A549 (cell line): ENCODE data around the gene FXR2. TPM values are rescaled to one million over a fixed set of nuclear protein-coding genes. Genes with fewer than 3 reads are reported as not detected.

Experiments used
- CBX2 ChIP-seq: fragments of 200-600 bp; sonication (generic); IDR thresholded peaks from 2 replicates; pipeline ENCODE4 v1.6.1; 2016; ENCODE audit warnings: low read depth, mild to moderate bottlenecking, borderline replicate concordance
- CBX8 ChIP-seq: fragments of 200-600 bp; sonication (generic); IDR thresholded peaks from 2 replicates; pipeline ENCODE4 v1.6.1; 2016
- CEBPB ChIP-seq, 2 experiments: fragments of >200 bp in 1 of 2; sonication (Bioruptor Twin) in 1 of 2; formaldehyde crosslinking in 1 of 2; IDR thresholded peaks; 2 replicates each; pipeline ENCODE4 v1.6.1; 2012 to 2016
- CHD2 ChIP-seq: fragments of 150-350 bp; IDR thresholded peaks from 2 replicates; pipeline ENCODE4 v1.6.1; 2014; ENCODE audit warnings: low read length; ENCODE audit not compliant: partially characterized antibody
- CHD4 ChIP-seq: fragments of 200-600 bp; sonication (generic); IDR thresholded peaks from 2 replicates; pipeline ENCODE4 v1.6.1; 2016; ENCODE audit warnings: antibody characterized with exemption, mild to moderate bottlenecking, borderline replicate concordance
- CTCF ChIP-seq: fragments of >200 bp; sonication (Bioruptor Twin); formaldehyde crosslinking; IDR thresholded peaks from 3 replicates; pipeline ENCODE4 v1.5.1; 2016
- EHF ChIP-seq: fragments of 250-450 bp; sonication (Bioruptor Pico); IDR thresholded peaks from 2 replicates; pipeline ENCODE4 v1.5.0; 2020; ENCODE audit warnings: mild to moderate bottlenecking
- EHMT2 ChIP-seq: fragments of 200-600 bp; sonication (generic); IDR thresholded peaks from 2 replicates; pipeline ENCODE4 v1.6.1; 2016; ENCODE audit warnings: antibody characterized with exemption, low read depth, mild to moderate bottlenecking, moderate library complexity
- ELK1 ChIP-seq: fragments of 150-350 bp; IDR thresholded peaks from 2 replicates; pipeline ENCODE4 v1.6.1; 2014; ENCODE audit warnings: low read depth, mild to moderate bottlenecking, low read length
- EP300 ChIP-seq, 2 experiments: fragments of >200 bp; sonication (Bioruptor Twin); formaldehyde crosslinking; IDR thresholded peaks; 2 replicates in 1 of 2; 3 replicates in 1 of 2; pipeline ENCODE4 v1.6.1; 2016 to 2017
- ESRRA ChIP-seq: fragments of 150-350 bp; IDR thresholded peaks from 2 replicates; pipeline ENCODE4 v1.6.1; 2014; ENCODE audit warnings: mild to moderate bottlenecking, low read length, borderline replicate concordance
- FOSB ChIP-seq: fragments of 250-450 bp; sonication (Bioruptor Pico); IDR thresholded peaks from 2 replicates; pipeline ENCODE4 v1.5.0; 2020; ENCODE audit warnings: mild to moderate bottlenecking, moderate library complexity
- FOXS1 ChIP-seq: fragments of 250-450 bp; sonication (Bioruptor Pico); IDR thresholded peaks from 2 replicates; pipeline ENCODE4 v1.5.0; 2020; ENCODE audit warnings: mild to moderate bottlenecking, moderate library complexity
- GATA3 ChIP-seq: IDR thresholded peaks from 2 replicates; pipeline ENCODE4 v1.6.1; 2012; ENCODE audit warnings: borderline replicate concordance
- HES2 ChIP-seq: fragments of >200 bp; sonication (Bioruptor Twin); formaldehyde crosslinking; IDR thresholded peaks from 2 replicates; pipeline ENCODE4 v1.6.1; 2016
- HOXA7 ChIP-seq: fragments of 250-450 bp; sonication (Bioruptor Pico); IDR thresholded peaks from 2 replicates; pipeline ENCODE4 v1.5.0; 2020; ENCODE audit warnings: mild to moderate bottlenecking, moderate library complexity
- HOXB13 ChIP-seq: fragments of 250-450 bp; sonication (Bioruptor Pico); IDR thresholded peaks from 2 replicates; pipeline ENCODE4 v1.5.0; 2020; ENCODE audit warnings: low read depth, mild to moderate bottlenecking, moderate library complexity
- JUN ChIP-seq, 2 experiments: fragments of >200 bp; sonication (Bioruptor Twin); formaldehyde crosslinking; IDR thresholded peaks; 2 replicates in 1 of 2; 3 replicates in 1 of 2; pipeline ENCODE4 v1.6.1; 2016 to 2017
- JUNB ChIP-seq: fragments of >200 bp; sonication (Bioruptor Twin); formaldehyde crosslinking; IDR thresholded peaks from 2 replicates; pipeline ENCODE4 v1.6.1; 2016
- KDM5A ChIP-seq: fragments of 200-600 bp; sonication (generic); IDR thresholded peaks from 2 replicates; pipeline ENCODE4 v1.6.1; 2016; ENCODE audit warnings: antibody characterized with exemption, mild to moderate bottlenecking
- MAFK ChIP-seq: fragments of 450-650 bp; IDR thresholded peaks from 2 replicates; pipeline ENCODE4 v1.6.1; 2014; ENCODE audit not compliant: partially characterized antibody
- MAX ChIP-seq: IDR thresholded peaks from 2 replicates; pipeline ENCODE4 v1.6.1; 2012
- MAZ ChIP-seq: fragments of 150-350 bp; IDR thresholded peaks from 2 replicates; pipeline ENCODE4 v1.6.1; 2014; ENCODE audit warnings: antibody characterized with exemption, low read depth, low read length, borderline replicate concordance
- MYC ChIP-seq: IDR thresholded peaks from 2 replicates; pipeline ENCODE4 v1.6.1; 2012; ENCODE audit warnings: mild to moderate bottlenecking, inconsistent platforms, low read length, improper control_type of control experiment, borderline replicate concordance
- NFE2L2 ChIP-seq: fragments of 150-350 bp; conservative IDR thresholded peaks from 2 replicates; pipeline ENCODE4 v1.6.1; 2014; ENCODE audit warnings: low read length
- NPAS2 ChIP-seq: fragments of 250-450 bp; sonication (Bioruptor Pico); IDR thresholded peaks from 2 replicates; pipeline ENCODE4 v1.8.0; 2022; ENCODE audit warnings: mild to moderate bottlenecking, moderate library complexity, borderline replicate concordance
- NR3C1 ChIP-seq: fragments of >200 bp; sonication (Bioruptor Twin); formaldehyde crosslinking; IDR thresholded peaks from 3 replicates; pipeline ENCODE4 v1.6.1; 2017
- PBX3 ChIP-seq: IDR thresholded peaks from 2 replicates; pipeline ENCODE4 v1.6.1; 2012
- PHF8 ChIP-seq: fragments of 200-600 bp; sonication (generic); IDR thresholded peaks from 2 replicates; pipeline ENCODE4 v1.6.1; 2016; ENCODE audit warnings: low read depth, mild to moderate bottlenecking, antibody characterized with exemption, moderate library complexity, borderline replicate concordance
- RNF2 ChIP-seq: fragments of 200-600 bp; sonication (generic); IDR thresholded peaks from 2 replicates; pipeline ENCODE4 v1.6.1; 2016; ENCODE audit warnings: low read depth, mild to moderate bottlenecking, antibody characterized with exemption, moderate library complexity, borderline replicate concordance
- SMC3 ChIP-seq: fragments of >200 bp; sonication (Bioruptor Twin); formaldehyde crosslinking; IDR thresholded peaks from 3 replicates; pipeline ENCODE4 v1.6.1; 2018; ENCODE audit warnings: inconsistent platforms
- TP53 ChIP-seq: fragments of 250-450 bp; sonication (Bioruptor Pico); IDR thresholded peaks from 2 replicates; pipeline ENCODE4 v1.5.0; 2021; ENCODE audit warnings: mild to moderate bottlenecking, moderate library complexity
- USF2 ChIP-seq: fragments of 450-650 bp; IDR thresholded peaks from 2 replicates; pipeline ENCODE4 v1.6.1; 2014; ENCODE audit warnings: antibody characterized with exemption
- ZC3H11A ChIP-seq: fragments of 450-650 bp; IDR thresholded peaks from 2 replicates; pipeline ENCODE4 v1.6.1; 2014; ENCODE audit warnings: antibody characterized with exemption, mild to moderate bottlenecking
- polyA plus RNA-seq, 4 experiments: library from polyadenylated mRNA; depleted of rRNA in 3 of 4; stranded (reverse); fragments of >200 nt; fragmentation: RNase III in 1 of 4; extraction: RNeasy Plus Mini Kit Qiagen cat#74134 plus additional on column Dnase treatment in 1 of 4; gene quantifications; 2 replicates in 3 of 4; 3 replicates in 1 of 4; pipeline ENCODE4 v1.2.3, GENCODE V29; 2011 to 2017

Gene FXR2
- polyA plus RNA-seq, 2 of the 4 experiments (the other 2 are of a cell fraction): 40.7 to 45.2 TPM

GRCh38 chr17:7576432-7576937 lies 38.2 kb downstream of the FXR2 start (continued):
- TF ChIP-seq PHF8: no peak
- TF ChIP-seq PBX3: no peak
- TF ChIP-seq CTCF: no peak
- no peak for TF ChIP-seq FOXS1 (CRISPR knock-in tag)
- no peak for TF ChIP-seq SMC3
- no peak for TF ChIP-seq CBX2
- no peak for TF ChIP-seq NR3C1
- TF ChIP-seq KDM5A: no peak
- peak in 1 of 2 experiments; percentile 41; a peak in 2 of 5 replicates for TF ChIP-seq JUN (IDR thresholded peaks at IDR 0.05)
- TF ChIP-seq MYC: no peak
- no peak for TF ChIP-seq NFE2L2
- TF ChIP-seq CEBPB (IDR thresholded peaks at IDR 0.05): no peak
- no peak for TF ChIP-seq NPAS2 (CRISPR knock-in tag)
- no peak for TF ChIP-seq ELK1
- no peak for TF ChIP-seq EHMT2
- TF ChIP-seq HOXA7: peak; percentile 12
- no peak for TF ChIP-seq HES2
- no peak for TF ChIP-seq HOXB13
- no peak for TF ChIP-seq USF2
- peak; percentile 51 for TF ChIP-seq TP53 (CRISPR knock-in tag)
- TF ChIP-seq ZC3H11A: no peak
- TF ChIP-seq EP300 (IDR thresholded peaks at IDR 0.05): no peak
- TF ChIP-seq RNF2: no peak
- no peak for TF ChIP-seq CBX8
- TF ChIP-seq CHD2: no peak
- TF ChIP-seq GATA3: no peak
- no peak for TF ChIP-seq CHD4
- no peak for TF ChIP-seq EHF (CRISPR knock-in tag)
- TF ChIP-seq MAX: no peak
- TF ChIP-seq ESRRA: no peak
- TF ChIP-seq FOSB (CRISPR knock-in tag): 0 out of 2 replicates have a peak, but pooled peaks have one; percentile 40
- no peak for TF ChIP-seq MAFK
- TF ChIP-seq JUNB: no peak
- TF ChIP-seq MAZ: no peak
- TF ChIP-seq, all 56 proteins: peak for 7
